ENCODE data around the gene RPS3A.

- TF ChIP-seq EZH2 (IDR thresholded peaks at IDR 0.05; ENCODE audit: borderline replicate concordance, insufficient read depth, low read length, poor library complexity, severe bottlenecking) (no peak), CTCF (IDR thresholded peaks at IDR 0.05; ENCODE audit: poor library complexity, severe bottlenecking) (no peak), RAD21 (conservative IDR thresholded peaks at IDR 0.05) (no peak), EP300 (conservative IDR thresholded peaks at IDR 0.05; ENCODE audit: poor library complexity, severe bottlenecking) (no peak), REST (IDR thresholded peaks at IDR 0.05; ENCODE audit: borderline replicate concordance) (no peak), POLR2AphosphoS5 (IDR thresholded peaks at IDR 0.05) (no peak), SMC3 (conservative IDR thresholded peaks at IDR 0.05; ENCODE audit: poor library complexity) (no peak), TAF1 (IDR thresholded peaks at IDR 0.05; ENCODE audit: low read depth) (no peak)
Measured at GRCh38 chr4:151148261-151148660, 48.8 kb downstream of the RPS3A start.

Data from neural cell (in vitro differentiated cells).